H1 (cell line): ENCODE results near the gene EZH1. TPM values are rescaled to one million over a fixed set of nuclear protein-coding genes. Genes with fewer than 3 reads are reported as not detected.

ENCODE experiments used
- HDAC2 ChIP-seq, 2 experiments: fragments of 300-600 bp in 1 of 2; sonication (generic) in 1 of 2; IDR thresholded peaks; 2 replicates each; pipeline ENCODE4 v1.6.1; 2011 to 2012; ENCODE audit warnings: low read depth in 2 of 2, low read length in 2 of 2, mild to moderate bottlenecking in 2 of 2, moderate library complexity in 2 of 2, borderline replicate concordance in 1 of 2, inconsistent platforms in 1 of 2
- polyA plus RNA-seq, 7 experiments: library from polyadenylated mRNA; depleted of rRNA in 3 of 7; stranded (reverse) in 5 of 7; unstranded in 2 of 7; fragments of >200 nt in 5 of 7; fragments of 200-250 nt in 2 of 7; gene quantifications; 1 replicate in 5 of 7; 2 replicates in 1 of 7; 4 replicates in 1 of 7; pipeline versions ENCODE4 v1.2.1 to v1.2.3, GENCODE V29; 2011 to 2013; ENCODE audit warnings: missing spikeins in 2 of 7, mixed read lengths in 2 of 7
- total RNA-seq: library from RNA; stranded (reverse); fragmentation: NEBNext Ultra II Directional; extraction: Animal tissue kit (Norgen Biotek cat#: 25700); gene quantifications from 2 replicates; pipeline ENCODE4 v1.2.1, GENCODE V29; 2021

The EZH1 gene
- total and polyA plus RNA-seq, 2 of the 8 experiments (the other 6 are each of a cell fraction or from before 2014, with no cell fraction given) = 17.4 to 20.8 TPM

DNA sequence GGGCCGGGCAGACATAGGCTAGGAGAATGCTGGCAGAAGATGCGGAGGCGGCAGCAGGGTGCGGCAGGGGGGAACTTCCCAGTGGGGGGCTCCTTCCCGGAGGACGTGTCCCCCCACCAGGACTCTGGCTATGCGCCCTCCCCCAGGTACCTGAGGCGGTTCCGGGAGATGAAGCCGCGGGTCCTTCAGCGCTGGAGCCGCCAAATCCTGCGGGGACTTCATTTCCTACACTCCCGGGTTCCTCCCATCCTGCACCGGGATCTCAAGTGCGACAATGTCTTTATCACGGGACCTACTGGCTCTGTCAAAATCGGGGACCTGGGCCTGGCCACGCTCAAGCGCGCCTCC is 38.9 kb upstream of the EZH1 start (continued):
- no peak for TF ChIP-seq HDAC2 (IDR thresholded peaks at IDR 0.05; ENCODE audit: borderline replicate concordance in 1 of 2, low read depth in 2 of 2, low read length in 2 of 2)
